SK-N-SH (cell line): ENCODE measurements around the gene NRG3. TPM values are rescaled to one million over a fixed set of nuclear protein-coding genes. Genes with fewer than 3 reads are reported as not detected.

ENCODE experiments used
- CTCF ChIA-PET: fragments of 300-600, 350-600 bp; formaldehyde crosslinking; extraction: SDS; loops from one replicate; lab custom pipeline; 2021; lab: Yijun Ruan, JAX
- POLR2A ChIA-PET: fragments of 350-600 bp; sonication (Branson Sonifier 250); formaldehyde crosslinking; extraction: SDS; loops from one replicate; lab custom pipeline; 2020; ENCODE audit warnings: antibody characterized with exemption, inconsistent platforms; lab: Yijun Ruan, JAX
- DNase-seq: peaks from one replicate; pipeline ENCODE4 v3.0.0; 2012
- H2AFZ ChIP-seq: fragments of 200-600 bp; sonication (generic); 2 replicates; pipeline ENCODE4 v1.8.1; 2016; ENCODE audit warnings: antibody characterized with exemption, mild to moderate bottlenecking, low read depth
- H3F3A ChIP-seq: fragments of 200-600 bp; sonication (generic); replicated peaks from 2 replicates; pipeline ENCODE3; 2016; ENCODE audit warnings: antibody characterized with exemption, mild to moderate bottlenecking; ENCODE audit not compliant: insufficient read depth
- H3K27ac ChIP-seq, 2 experiments: fragments of 200-500 bp in 1 of 2; fragments of 200-600 bp in 1 of 2; sonication (Bioruptor generic) in 1 of 2; sonication (generic), shearing (Covaris generic) in 1 of 2; 2 replicates each; pipeline versions ENCODE4 v1.5.1 to v1.6.1; 2014 to 2016; ENCODE audit warnings: low read depth in 2 of 2, inconsistent platforms in 1 of 2, low read length in 1 of 2, mild to moderate bottlenecking in 1 of 2, mixed read lengths in 1 of 2
- H3K27me3 ChIP-seq: fragments of 200-600 bp; sonication (generic), shearing (Covaris generic); 2 replicates; pipeline ENCODE4 v1.6.1; 2016; ENCODE audit warnings: mixed run types; ENCODE audit not compliant: insufficient read depth
- H3K36me3 ChIP-seq, 2 experiments: fragments of 200-500 bp in 1 of 2; fragments of 200-600 bp in 1 of 2; sonication (Bioruptor generic) in 1 of 2; sonication (generic) in 1 of 2; replicated peaks in 1 of 2; 2 replicates each; pipeline versions ENCODE3 to v1.5.1; 2014 to 2016; ENCODE audit warnings: low read length in 1 of 2, mild to moderate bottlenecking in 1 of 2; ENCODE audit not compliant: insufficient read depth in 2 of 2, control insufficient read depth in 1 of 2
- H3K4me1 ChIP-seq, 2 experiments: fragments of 200-500 bp in 1 of 2; fragments of 200-600 bp in 1 of 2; sonication (Bioruptor generic) in 1 of 2; sonication (generic), shearing (Covaris generic) in 1 of 2; 2 replicates each; pipeline versions ENCODE4 v1.5.1 to v1.6.1; 2014 to 2016; ENCODE audit warnings: low read depth in 1 of 2, low read length in 1 of 2, mixed run types in 1 of 2; ENCODE audit not compliant: insufficient read depth in 2 of 2, control insufficient read depth in 1 of 2
- H3K4me2 ChIP-seq: fragments of 200-600 bp; sonication (generic), shearing (Covaris generic); 2 replicates; pipeline ENCODE4 v1.6.1; 2017; ENCODE audit warnings: mixed run types
- H3K4me3 ChIP-seq, 2 experiments: fragments of 200-500 bp in 1 of 2; fragments of 200-600 bp in 1 of 2; sonication (Bioruptor generic) in 1 of 2; sonication (generic), shearing (Covaris generic) in 1 of 2; 2 replicates each; pipeline versions ENCODE4 v1.5.1 to v1.8.1; 2014 to 2016; ENCODE audit warnings: low read depth in 2 of 2, inconsistent platforms in 1 of 2, low read length in 1 of 2, mild to moderate bottlenecking in 1 of 2, mixed read lengths in 1 of 2, moderate library complexity in 1 of 2
- H3K79me2 ChIP-seq: fragments of 200-600 bp; sonication (generic); 2 replicates; pipeline ENCODE4 v1.8.1; 2017; ENCODE audit warnings: mild to moderate bottlenecking; ENCODE audit not compliant: insufficient read depth
- H3K9ac ChIP-seq: fragments of 200-600 bp; sonication (generic); 2 replicates; pipeline ENCODE4 v1.6.1; 2017; ENCODE audit warnings: mixed run types
- H3K9me2 ChIP-seq: fragments of 200-600 bp; sonication (generic); 2 replicates; pipeline ENCODE4 v1.6.1; 2017; ENCODE audit warnings: mixed run types
- H3K9me3 ChIP-seq: fragments of 200-600 bp; sonication (generic); 2 replicates; pipeline ENCODE4 v1.6.1; 2017; ENCODE audit warnings: mixed run types, mild to moderate bottlenecking, moderate library complexity
- H4K20me1 ChIP-seq: fragments of 200-600 bp; sonication (generic); 2 replicates; pipeline ENCODE4 v1.6.1; 2017; ENCODE audit warnings: mild to moderate bottlenecking, mixed run types; ENCODE audit not compliant: insufficient read depth
- CHD2 ChIP-seq: fragments of 150-350 bp; IDR thresholded peaks from 2 replicates; pipeline ENCODE4 v1.6.1; 2018; ENCODE audit warnings: low read length; ENCODE audit not compliant: partially characterized antibody
- ELF1 ChIP-seq: IDR thresholded peaks from 2 replicates; pipeline ENCODE4 v1.4.0; 2012
- EP300 ChIP-seq, 2 experiments: IDR thresholded peaks; 2 replicates each; pipeline versions ENCODE4 v1.4.0 to v1.6.1; 2012; ENCODE audit warnings: borderline replicate concordance in 1 of 2, low read depth in 1 of 2, low read length in 1 of 2
- EZH2phosphoT487 ChIP-seq: fragments of 200-600 bp; sonication (generic); IDR thresholded peaks from 2 replicates; pipeline ENCODE4 v1.6.1; 2017; ENCODE audit warnings: low read depth, mixed run types, mild to moderate bottlenecking, antibody characterized with exemption, moderate library complexity, borderline replicate concordance
- FOSL2 ChIP-seq: IDR thresholded peaks from 2 replicates; pipeline ENCODE4 v1.4.0; 2012; ENCODE audit warnings: low read depth, mild to moderate bottlenecking, moderate library complexity, borderline replicate concordance
- GATA2 ChIP-seq: sonication (generic); formaldehyde crosslinking; IDR thresholded peaks from 2 replicates; pipeline ENCODE4 v1.5.0; 2020; ENCODE audit warnings: mild to moderate bottlenecking, missing genetic modification reagents
- IRF3 ChIP-seq: fragments of 150-350 bp; IDR thresholded peaks from 2 replicates; pipeline ENCODE4 v1.6.1; 2016; ENCODE audit warnings: mild to moderate bottlenecking, low read depth, low read length
- MEF2A ChIP-seq: IDR thresholded peaks from 2 replicates; pipeline ENCODE4 v1.4.0; 2012; ENCODE audit warnings: low read depth, borderline replicate concordance
- NRF1 ChIP-seq: IDR thresholded peaks from 2 replicates; pipeline ENCODE4 v1.6.1; 2012; ENCODE audit warnings: low read depth, mild to moderate bottlenecking, low read length
- RAD21 ChIP-seq: IDR thresholded peaks from 2 replicates; pipeline ENCODE4 v1.6.1; 2012; ENCODE audit warnings: mild to moderate bottlenecking, low read length
- TAF1 ChIP-seq: IDR thresholded peaks from 2 replicates; pipeline ENCODE4 v1.6.1; 2012; ENCODE audit warnings: low read depth, mild to moderate bottlenecking, low read length, moderate library complexity, borderline replicate concordance
- USF1 ChIP-seq: IDR thresholded peaks from 2 replicates; pipeline ENCODE4 v1.4.0; 2012; ENCODE audit warnings: low read depth, borderline replicate concordance
- USF2 ChIP-seq: fragments of 150-350 bp; IDR thresholded peaks from 2 replicates; pipeline ENCODE4 v1.6.1; 2017; ENCODE audit warnings: antibody characterized with exemption, low read length, low read depth, borderline replicate concordance
- ZBTB33 ChIP-seq: IDR thresholded peaks from 2 replicates; pipeline ENCODE4 v1.4.0; 2012; ENCODE audit warnings: low read depth, borderline replicate concordance
- WGBS: methylation state at CpG from one replicate; pipeline ENCODE4 v1.1.6; 2017; ENCODE audit warnings: low lambda C conversion rate; 5-methylcytosine and 5-hydroxymethylcytosine counted together
- polyA plus RNA-seq, 3 experiments: library from polyadenylated mRNA; depleted of rRNA; stranded (reverse); fragments of >200 nt; gene quantifications; 2 replicates each; pipeline ENCODE4 v1.2.3, GENCODE V29; 2012

NRG3 gene
- polyA plus RNA-seq, 1 of the 3 experiments (the other 2 are of a cell fraction), result 0.03 TPM

GRCh38 chr10:82453678-82454293 is 578.8 kb downstream of the NRG3 start (continued):
- TF ChIP-seq USF1 (no peak), TAF1 (no peak), ZBTB33 (no peak)

- Histone ChIP-seq H3K4me3 (no peak overlapping the region), H3K36me3 (no peaks in the 10 kb centered on the region), H4K20me1 (no peaks in the 10 kb centered on the region), H3K79me2 (no peaks in the 10 kb centered on the region), H3F3A (no peaks in the 10 kb centered on the region), H3K27me3 (no peaks in the 10 kb centered on the region), H3K4me1 (peaks cover 0 to 5% of the 10 kb centered on the region in 2 experiments; a peak in 1 of 4 replicates), H3K9ac (no peak overlapping the region), H3K4me2 (no peak overlapping the region), H3K9me3 (no peaks in the 10 kb centered on the region), H2AFZ (no peak overlapping the region), H3K9me2 (no peaks in the 10 kb centered on the region), H3K27ac (peak overlapping the region in 1 of 2 experiments; percentile 25; a peak in 1 of 4 replicates)
- no peak for TF ChIP-seq CHD2
- no peak for TF ChIP-seq RAD21
- no peak for TF ChIP-seq EZH2phosphoT487
- TF ChIP-seq FOSL2, result no peak
- WGBS, result 39% methylated on average over 4 of the region's 4 CpGs
- ChIA-PET CTCF (interaction anchor here (0.8 to 1.0 kb wide), 2 partner anchors 9 to 12 kb away, joined by 3 read pairs; no protein-coding TSS in a partner anchor), POLR2A (no interaction called here)
- no peak for DNase-seq
Measured at GRCh38 chr10:82462910-82463551, 588.0 kb downstream of the NRG3 start.

GRCh38 chr10:82463614-82464013 is 588.6 kb downstream of the NRG3 start:
- Histone ChIP-seq H3F3A (no peaks in the 10 kb centered on the region), H3K27me3 (no peaks in the 10 kb centered on the region), H3K9me2 (no peaks in the 10 kb centered on the region), H3K9me3 (no peaks in the 10 kb centered on the region), H3K9ac (no peak overlapping the region), H3K4me3 (no peak overlapping the region), H3K4me1 (peaks cover 0 to 5% of the 10 kb centered on the region in 2 experiments; a peak in 1 of 4 replicates), H3K79me2 (no peaks in the 10 kb centered on the region), H2AFZ (no peak overlapping the region), H3K27ac (peak overlapping the region in 1 of 2 experiments; percentile 25; a peak in 1 of 4 replicates), H4K20me1 (no peaks in the 10 kb centered on the region), H3K36me3 (no peaks in the 10 kb centered on the region), H3K4me2 (no peak overlapping the region)
- no peak for DNase-seq
- POLR2A ChIA-PET, result no interaction called here
- 38% methylated on average over 1 of the region's 1 CpG for WGBS
- CTCF ChIA-PET, result interaction anchor here (0.8 to 1.0 kb wide), 2 partner anchors 8 to 13 kb away, joined by 3 read pairs; no protein-coding TSS in a partner anchor
- TF ChIP-seq FOSL2 (no peak), EP300 (IDR thresholded peaks at IDR 0.05; ENCODE audit: borderline replicate concordance in 1 of 2, low read depth in 1 of 2, low read length in 1 of 2) (peak in 1 of 2 experiments; percentile 22; a peak in 1 of 4 replicates), RAD21 (no peak), NRF1 (no peak), USF1 (no peak), IRF3 (no peak), USF2 (no peak), ELF1 (no peak), MEF2A (no peak), GATA2 (peak; percentile 26; the same call in 1 of the 2 replicates)
